GM12874 (cell line): ENCODE data around the gene PSMG4.

ENCODE experiments used
- CTCF ChIP-seq: IDR thresholded peaks from 2 replicates; pipeline ENCODE4 v1.5.1; 2011; ENCODE audit warnings: low read depth, mild to moderate bottlenecking, control low read depth, low read length, moderate library complexity; ENCODE audit not compliant: insufficient read depth

Gene PSMG4

GRCh38 chr6:3217286-3217685 lies 41.5 kb upstream of the PSMG4 start:
- no peak for TF ChIP-seq CTCF

GRCh38 chr6:3218266-3218665 lies 40.5 kb upstream of the PSMG4 start:
- TF ChIP-seq CTCF = no peak

GRCh38 chr6:3220366-3220765 lies 38.4 kb upstream of the PSMG4 start:
- TF ChIP-seq CTCF = no peak

- TF ChIP-seq CTCF = no peak
Measured at GRCh38 chr6:3221578-3221977, 37.2 kb upstream of the PSMG4 start.

- no peak for TF ChIP-seq CTCF
Measured at GRCh38 chr6:3222506-3223038, 36.2 kb upstream of the PSMG4 start.

GRCh38 chr6:3226042-3226441 lies 32.7 kb upstream of the PSMG4 start:
- TF ChIP-seq CTCF = no peak

GRCh38 chr6:3226481-3227362 lies 32.0 kb upstream of the PSMG4 start:
- no peak for TF ChIP-seq CTCF
